ENCODE results near the gene VPS18.

The VPS18 gene

DNA sequence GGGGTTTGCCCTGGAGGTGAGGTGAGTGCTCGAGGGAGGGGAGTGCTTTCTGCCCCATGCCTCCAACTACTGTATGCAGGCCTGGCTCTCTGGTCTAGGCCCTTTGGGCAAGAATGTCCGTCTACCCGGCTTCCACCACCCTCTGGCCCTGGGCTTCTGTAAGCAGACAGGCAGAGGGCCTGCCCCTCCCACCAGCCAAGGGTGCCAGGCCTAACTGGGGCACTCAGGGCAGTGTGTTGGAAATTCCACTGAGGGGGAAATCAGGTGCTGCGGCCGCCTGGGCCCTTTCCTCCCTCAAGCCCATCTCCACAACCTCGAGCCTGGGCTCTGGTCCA lies 44.3 kb downstream of the VPS18 start:
- DNase-seq = no peak

DNA sequence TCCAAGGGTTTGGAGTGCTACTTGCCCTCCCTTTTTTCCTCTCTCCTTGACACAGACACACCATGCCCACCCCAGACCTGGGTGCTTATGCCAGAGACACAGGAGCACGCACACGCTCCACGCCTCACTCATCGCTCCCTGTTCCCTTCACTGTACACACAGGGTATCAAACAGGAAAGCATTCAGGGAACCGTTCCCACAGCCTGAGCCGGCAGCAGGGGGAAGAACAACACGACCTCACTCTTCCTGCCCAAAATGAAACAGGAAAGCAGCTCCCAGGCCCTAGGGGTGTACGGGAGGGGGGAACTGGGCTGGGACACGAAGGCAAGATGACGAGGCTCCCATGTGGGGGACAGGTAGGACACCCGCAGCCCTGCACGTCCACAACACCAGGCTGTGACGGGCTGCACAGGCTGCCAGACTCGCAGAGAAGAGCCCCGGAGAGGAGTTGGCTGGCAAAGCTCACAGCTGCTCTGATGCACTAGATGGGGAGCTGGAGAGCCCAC lies 46.1 kb downstream of the VPS18 start:
- DNase-seq = no peak

DNA sequence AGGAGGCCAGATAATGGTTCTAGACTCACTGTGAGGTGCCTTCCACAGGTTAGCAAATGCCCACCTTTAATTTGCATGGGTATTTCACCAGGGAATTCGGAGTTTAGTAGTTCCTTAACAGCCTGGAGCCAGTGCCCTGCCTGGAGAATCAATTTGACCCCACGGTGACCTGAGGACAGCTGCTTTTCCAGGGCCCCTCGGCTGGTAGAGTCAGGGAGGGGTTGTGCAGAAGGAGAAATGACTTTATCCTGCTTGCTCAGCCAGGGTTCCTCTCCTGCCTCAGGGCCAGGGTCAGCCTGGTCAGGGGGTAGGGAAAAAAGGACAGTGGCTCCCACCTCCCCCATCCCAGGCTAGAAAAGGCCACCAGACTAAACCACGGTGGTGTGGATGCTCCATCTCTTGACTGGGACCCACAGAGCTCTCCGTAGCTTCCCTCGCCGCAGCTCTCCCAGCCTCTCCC lies 46.8 kb downstream of the VPS18 start:
- DNase-seq = no peak

DNA sequence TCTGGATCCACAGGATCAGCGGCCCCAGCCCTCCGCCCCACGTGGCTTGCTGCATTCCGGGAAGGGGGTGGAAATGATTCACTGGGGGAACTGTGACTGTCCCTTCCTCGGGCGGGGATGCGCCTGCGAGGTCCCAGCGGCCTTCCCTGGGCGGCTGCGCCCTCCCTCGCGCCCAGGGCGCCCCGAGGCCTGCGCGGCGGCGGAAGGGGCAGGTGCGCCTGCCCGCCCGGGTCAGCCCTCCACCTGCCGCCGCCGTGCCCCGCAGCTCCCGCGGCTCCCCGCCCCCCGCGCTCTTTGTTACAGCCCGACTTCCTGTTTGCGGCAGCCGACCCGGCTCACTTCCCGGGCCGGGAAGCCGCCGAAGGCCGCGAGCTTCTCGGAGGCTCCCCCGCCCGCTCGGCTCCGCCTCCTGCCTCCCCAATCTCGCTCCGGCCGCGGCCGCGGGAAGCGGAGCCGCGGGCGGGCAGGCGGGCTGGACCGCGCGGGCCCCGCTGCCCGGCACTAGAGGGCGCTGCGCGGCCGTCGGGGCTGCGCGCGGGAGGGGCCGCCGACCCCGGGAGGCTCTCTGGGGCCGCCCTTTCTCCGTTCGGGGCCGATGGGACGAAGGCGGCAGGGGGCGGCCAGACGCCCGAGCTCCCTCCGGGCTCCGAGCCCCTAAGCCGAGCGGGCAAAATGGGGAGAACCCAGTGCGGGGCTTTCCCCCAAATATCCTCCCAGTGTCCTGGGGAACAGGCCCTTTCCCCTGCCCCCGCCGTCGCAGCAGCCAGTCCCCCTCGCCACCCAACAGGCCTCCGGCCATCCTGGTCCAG lies 47.5 kb downstream of the VPS18 start:
- DNase-seq = peak; percentile 41 to 66 (median 57)

DNA sequence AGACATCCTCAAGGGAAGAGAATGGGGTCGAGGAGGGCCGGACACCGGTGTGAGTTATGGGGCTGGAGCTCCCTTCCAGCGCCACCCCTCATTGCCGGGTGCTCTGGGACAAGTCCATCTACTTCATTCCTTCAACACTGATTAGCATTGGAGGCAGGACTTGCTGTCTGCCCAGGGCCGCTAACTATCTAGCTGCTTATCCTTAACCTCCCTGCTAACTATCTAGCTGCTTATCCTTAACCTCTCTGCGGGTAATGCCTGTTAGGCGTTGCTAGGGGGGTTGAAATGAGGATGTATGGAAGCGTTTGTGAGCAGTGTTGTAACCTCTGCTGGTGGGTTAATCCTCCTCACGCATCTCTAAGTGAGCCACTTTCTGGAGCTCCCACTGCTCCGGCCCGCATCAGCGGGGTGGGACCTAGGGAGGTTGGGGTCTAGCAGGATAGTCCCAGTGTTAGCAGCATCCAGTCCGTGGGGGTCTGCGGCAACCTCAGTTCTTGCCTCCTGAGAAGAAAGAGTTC lies 48.1 kb downstream of the VPS18 start:
- DNase-seq = no peak

DNA sequence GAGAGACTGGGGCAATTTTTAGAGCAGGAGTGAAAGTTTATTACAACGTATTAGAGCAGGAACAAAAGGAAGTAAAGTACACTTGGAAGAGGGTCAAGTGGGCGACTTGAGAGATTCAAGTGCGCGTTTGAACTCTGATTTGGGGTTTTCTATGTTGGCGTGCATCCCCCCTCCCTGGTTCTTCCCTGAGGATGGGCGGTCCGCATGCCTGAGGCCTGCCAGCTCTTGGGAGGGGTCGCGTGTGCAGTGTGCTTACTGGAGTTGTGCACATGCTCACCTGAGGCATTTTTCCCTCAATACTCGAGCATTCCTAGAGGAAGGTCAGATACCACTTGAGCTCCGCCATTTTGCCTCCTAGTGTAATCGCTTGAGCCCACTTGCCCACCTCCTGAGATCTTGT lies 48.6 kb downstream of the VPS18 start:
- DNase-seq = no peak

DNA sequence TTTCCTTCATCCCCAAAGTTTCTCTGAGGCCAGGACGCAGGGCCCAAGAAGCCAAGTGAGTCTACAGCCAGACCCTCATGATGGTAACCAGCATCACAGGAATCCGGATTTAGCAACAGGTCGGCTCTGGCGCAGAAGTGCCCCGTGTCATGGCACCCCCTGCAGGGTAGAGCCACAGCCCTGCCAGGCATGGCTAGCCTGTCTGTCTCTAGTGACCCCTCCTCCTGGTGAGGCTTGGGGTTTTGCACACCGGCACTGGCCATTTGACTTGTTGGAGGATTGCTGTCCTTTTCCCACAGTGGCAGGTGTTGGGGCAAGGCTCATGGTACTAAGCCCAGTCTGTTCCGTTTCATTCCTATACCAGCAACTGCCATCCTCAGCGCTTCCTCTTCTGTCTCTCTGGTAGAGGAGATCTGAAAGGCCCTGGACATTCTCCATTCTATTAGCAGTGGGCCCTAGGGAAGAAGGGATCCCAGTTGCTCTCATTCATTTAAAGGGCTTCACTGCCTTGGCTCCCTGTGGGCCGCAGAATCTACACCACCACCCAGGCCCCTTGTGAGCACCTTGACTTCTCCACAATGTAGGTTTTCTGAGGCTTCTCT lies 49.6 kb downstream of the VPS18 start:
- DNase-seq = no peak

DNA sequence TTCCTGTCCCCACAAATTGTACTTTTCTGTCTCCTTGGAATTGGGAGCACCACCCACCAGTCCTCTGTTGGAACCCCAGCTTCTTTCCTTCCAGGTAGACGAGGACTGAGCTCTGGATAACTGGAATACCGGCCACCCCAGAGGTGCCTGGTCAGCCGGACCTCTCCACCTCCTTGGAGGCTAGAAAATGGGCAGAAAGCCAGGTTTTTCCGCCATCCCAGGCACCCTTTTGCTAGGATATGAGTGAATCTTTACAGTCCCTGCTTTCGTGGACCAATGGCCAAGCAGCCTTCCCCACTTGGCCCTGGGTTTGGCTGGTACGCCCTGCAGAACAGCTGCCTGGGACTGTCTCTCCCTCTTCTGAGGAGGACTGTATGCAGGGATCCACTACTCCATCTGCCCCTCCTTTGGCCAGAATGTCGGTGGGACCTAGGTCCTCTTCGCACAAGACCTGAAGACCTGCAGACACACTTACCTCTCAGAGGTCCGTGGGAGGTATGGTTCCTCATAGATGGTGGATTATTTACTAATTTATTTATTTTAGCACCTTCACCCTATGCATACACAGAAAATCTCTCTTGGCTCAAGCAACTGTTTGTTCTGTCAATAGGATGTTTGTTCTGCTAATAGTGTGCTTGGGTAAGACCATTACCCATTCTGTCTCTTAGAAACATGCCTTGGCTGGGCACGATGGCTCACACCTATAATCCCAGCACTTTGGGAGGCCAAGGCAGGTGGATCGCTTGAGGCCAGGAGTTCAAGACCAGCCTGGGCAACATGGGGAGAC lies 50.5 kb downstream of the VPS18 start:
- no peak for DNase-seq

DNA sequence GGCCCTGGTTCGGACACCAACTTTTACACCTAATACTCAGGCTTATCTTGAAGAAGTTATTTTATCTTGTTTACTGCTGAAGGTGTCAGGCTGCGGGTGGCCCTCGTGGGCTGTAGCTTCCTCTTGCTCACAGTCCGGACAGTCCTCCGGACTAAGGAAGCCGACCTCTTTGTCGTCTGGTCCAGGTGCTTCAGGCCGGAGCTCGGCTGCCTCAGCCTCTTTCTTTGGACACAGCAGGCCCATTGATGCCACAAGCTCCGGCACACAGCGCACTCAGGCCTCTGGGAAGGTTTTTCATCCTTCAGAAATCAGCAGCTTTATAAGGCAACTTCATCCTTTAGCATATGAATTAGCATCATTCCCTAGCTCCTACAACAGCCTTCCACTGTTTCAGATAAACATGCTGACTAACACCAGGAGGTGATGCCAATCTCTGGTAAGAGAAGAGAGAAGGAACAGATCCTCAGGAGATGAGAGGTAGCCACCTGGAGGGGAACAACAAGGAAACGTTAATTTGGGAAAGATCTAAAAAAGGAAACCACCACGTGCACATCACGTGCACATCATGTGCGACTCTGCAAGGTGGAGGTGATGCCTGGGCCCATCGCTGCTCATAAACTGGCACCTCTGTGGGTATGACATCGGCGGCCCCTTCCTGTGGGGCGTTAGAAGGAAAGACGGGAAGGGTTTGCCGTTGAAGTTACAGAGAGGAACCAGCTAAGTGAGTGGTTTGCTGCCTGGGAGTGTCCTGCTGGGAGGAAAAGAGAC lies 54.6 kb downstream of the VPS18 start:
- no peak for DNase-seq

DNA sequence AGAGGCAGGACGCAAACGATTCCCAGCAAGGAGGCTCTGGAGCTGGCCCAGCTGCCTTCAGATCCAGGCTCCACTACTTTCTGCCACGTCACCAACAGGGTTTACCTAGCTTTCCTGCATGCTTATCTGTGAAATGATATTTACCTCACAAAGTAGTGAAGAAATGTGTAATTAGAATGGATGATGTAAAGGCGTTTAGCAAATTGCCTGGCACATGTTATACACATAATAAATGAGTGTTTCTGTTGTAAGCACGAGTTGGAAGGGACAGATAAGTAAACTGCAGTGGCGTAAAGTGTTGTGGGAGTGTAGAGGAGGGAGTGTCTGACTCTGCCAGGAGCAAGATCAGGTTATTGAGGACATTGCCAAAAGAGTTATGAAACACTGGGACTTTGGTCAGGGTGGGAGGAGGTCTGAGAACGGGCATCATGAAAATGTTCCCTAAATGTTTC lies 55.5 kb downstream of the VPS18 start:
- no peak for DNase-seq

DNA sequence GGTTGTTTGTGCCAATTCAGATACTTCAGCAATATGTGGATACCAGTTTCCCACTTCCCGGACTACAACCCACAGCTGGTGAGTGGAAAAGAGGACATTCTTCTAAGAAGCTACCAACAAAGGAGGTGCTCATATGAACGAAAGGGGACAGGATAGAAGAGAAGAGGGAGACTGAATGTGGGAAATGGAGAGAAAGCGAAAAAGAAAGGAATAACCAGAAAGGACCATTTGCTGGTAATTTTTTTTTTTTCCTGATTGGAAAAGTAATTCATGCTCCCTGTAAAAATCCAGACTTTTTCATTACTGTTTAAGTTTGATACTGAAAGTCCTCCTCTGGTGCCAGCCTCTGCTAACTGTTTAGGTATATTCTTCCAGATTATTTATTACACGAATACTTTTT lies 57.5 kb downstream of the VPS18 start:
- no peak for DNase-seq

DNA sequence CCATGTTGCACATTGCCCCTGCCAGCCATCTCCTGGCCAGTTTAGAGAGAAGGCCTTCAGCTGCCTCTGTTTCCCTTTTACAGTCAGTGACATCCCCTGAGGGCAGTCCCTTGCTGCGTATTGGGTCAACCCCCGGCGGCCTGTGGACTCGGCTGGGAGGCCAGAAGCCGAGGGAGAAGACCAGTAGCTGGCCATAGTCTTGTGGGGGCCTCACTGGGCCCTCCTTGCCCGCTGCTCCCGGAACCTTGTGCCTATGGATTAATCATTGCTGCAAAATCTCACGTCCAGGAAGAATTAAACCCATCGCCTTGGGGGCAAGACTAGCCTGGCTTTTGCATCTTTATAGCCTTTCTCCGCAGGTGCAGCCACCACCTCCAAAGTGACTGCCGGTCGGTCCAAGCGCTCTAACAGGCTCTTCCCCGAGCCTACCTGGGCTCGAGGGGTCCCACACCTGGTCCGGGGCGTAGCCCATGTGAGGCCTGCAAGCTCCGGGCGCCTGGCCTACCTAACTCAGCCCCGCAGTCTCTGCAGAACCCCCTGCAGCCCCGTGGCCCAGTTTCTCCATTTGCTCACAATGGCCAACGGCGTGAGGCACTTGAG lies 58.2 kb downstream of the VPS18 start:
- no peak for DNase-seq

DNA sequence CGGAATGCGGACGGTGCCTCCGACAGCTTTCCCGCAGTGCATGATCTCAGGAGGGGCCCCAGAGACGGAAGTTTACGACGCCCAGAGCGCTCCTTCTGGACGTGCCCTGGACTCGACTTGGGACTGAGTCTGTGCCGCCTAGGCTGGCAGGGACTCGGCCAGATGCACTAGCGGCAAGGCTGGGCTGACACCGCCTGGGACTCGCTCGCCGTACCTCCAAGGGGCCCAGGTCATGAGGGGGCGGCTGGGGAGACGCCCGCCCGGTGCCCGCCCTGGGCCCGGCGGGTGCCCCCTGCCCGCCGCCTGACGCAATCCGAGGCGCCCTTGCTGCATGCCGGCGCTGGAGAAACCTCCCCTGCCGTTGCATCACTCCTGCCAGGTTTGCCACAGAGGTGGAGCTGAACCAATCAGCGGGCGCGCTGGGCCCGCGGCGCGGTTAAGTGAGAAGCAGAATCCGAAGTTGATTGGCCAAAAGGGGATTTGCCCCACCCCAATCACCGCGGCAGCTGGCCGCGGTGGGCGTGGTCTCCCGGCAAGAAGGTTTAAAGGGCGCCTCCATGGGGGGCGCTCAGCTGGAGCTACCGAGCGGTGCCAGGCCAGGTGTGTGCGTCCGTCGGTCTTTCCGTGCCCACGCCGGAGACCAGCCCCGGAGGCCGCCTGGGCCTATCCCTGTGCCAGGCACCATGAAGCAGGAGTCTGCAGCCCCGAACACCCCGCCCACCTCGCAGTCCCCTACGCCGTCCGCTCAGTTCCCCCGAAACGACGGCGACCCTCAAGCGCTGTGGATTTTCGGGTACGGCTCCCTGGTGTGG lies 58.9 kb downstream of the VPS18 start, which contains the start of gene CHAC1:
Gene CHAC1, plus strand, starts transcription at position 571 of the 812 bp plus-strand sequence. Its CDS starts 113 bp downstream, at position 684.
- peak; percentile 85 to 97 (median 93) for DNase-seq
